K562 (cell line): ENCODE results near the gene RBM20.

Source experiments
- CBFB ChIP-seq: sonication (generic); formaldehyde crosslinking; IDR thresholded peaks from 2 replicates; pipeline ENCODE4 v1.4.0; 2020; ENCODE audit warnings: mild to moderate bottlenecking, missing genetic modification reagents
- MAX ChIP-seq: sonication (generic); formaldehyde crosslinking; IDR thresholded peaks from 2 replicates; pipeline ENCODE4 v1.9.0; 2022; ENCODE audit warnings: mild to moderate bottlenecking, missing genetic modification reagents
- ZNF217 ChIP-seq: sonication (generic); formaldehyde crosslinking; IDR thresholded peaks from 2 replicates; pipeline ENCODE4 v1.8.0; 2022; ENCODE audit warnings: mild to moderate bottlenecking, missing genetic modification reagents
- ZNF384 ChIP-seq: IDR thresholded peaks from 2 replicates; pipeline ENCODE4 v1.6.1; 2012; ENCODE audit warnings: low read depth, low read length, improper control_type of control experiment
- TF ChIP-seq, protein P1 (sequence below), 2 experiments: fragments of 450-650 bp; formaldehyde crosslinking in 1 of 2; IDR thresholded peaks; 2 replicates each; pipeline versions ENCODE4 v1.4.0 to v1.6.1; 2014 to 2020; ENCODE audit warnings: mild to moderate bottlenecking in 2 of 2, borderline replicate concordance in 1 of 2, low read depth in 1 of 2

DNA sequence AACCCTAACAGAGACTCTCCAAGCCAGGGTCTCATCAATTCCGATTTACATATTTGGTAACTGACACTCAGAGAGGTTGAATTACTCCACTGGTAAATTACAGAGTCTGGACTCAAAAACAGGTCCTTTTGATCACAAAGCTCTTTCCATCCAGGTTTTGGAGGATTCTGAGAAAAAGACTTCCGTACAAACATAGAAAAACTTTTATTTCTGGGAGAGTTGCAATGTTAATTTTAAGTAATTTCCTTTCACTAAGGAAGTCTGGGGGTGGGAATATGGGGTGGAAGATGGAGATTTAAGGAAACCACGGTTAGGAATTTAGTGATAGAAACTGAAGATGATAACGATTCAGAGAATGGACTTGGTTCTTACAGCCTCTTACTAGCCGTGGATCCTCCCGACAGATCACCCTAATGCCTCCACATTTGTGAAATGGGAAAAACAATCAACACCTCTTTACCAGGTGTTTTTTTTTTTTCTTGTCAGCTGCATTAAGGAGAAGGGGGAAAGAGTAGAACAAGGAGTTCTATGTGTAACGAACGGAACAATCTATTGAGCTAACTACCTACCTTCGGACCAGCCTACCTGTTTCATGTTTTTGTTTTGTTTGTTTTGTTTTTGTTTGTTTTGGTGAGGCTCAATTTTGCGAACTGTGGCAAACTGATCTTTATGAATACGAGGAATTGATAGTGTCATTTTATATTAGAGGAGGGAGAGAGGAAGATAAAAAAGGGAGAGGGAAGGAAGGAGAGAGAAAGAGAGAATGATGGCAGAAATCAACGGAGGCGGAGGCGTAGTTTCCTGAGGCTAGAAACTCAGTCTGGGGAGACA is 1.7 kb upstream of the RBM20 start:
- TF ChIP-seq ZNF384 (no peak), ZNF217 (no peak), MAX (CRISPR knock-in tag) (no peak), CBFB (CRISPR knock-in tag) (no peak)
- TF ChIP-seq, protein P1, sequence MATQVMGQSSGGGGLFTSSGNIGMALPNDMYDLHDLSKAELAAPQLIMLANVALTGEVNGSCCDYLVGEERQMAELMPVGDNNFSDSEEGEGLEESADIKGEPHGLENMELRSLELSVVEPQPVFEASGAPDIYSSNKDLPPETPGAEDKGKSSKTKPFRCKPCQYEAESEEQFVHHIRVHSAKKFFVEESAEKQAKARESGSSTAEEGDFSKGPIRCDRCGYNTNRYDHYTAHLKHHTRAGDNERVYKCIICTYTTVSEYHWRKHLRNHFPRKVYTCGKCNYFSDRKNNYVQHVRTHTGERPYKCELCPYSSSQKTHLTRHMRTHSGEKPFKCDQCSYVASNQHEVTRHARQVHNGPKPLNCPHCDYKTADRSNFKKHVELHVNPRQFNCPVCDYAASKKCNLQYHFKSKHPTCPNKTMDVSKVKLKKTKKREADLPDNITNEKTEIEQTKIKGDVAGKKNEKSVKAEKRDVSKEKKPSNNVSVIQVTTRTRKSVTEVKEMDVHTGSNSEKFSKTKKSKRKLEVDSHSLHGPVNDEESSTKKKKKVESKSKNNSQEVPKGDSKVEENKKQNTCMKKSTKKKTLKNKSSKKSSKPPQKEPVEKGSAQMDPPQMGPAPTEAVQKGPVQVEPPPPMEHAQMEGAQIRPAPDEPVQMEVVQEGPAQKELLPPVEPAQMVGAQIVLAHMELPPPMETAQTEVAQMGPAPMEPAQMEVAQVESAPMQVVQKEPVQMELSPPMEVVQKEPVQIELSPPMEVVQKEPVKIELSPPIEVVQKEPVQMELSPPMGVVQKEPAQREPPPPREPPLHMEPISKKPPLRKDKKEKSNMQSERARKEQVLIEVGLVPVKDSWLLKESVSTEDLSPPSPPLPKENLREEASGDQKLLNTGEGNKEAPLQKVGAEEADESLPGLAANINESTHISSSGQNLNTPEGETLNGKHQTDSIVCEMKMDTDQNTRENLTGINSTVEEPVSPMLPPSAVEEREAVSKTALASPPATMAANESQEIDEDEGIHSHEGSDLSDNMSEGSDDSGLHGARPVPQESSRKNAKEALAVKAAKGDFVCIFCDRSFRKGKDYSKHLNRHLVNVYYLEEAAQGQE (IDR thresholded peaks at IDR 0.05; ENCODE audit: borderline replicate concordance), result no peak
- TF ChIP-seq, protein P1 (CRISPR knock-in tag; IDR thresholded peaks at IDR 0.05; ENCODE audit: low read depth), result no peak
